SW 1271 (cell line): ENCODE measurements around the gene PRPS1L1.
A peak's percentile ranks its signal among the peaks of the same experiment; 100 is the strongest.

ENCODE experiments used
- DNase-seq, 2 experiments: peaks; one replicate each; lab custom pipeline; 2025; lab: John Stamatoyannopoulos, UW

The PRPS1L1 gene

GRCh38 chr7:18027628-18028027, at the start of gene PRPS1L1:
Gene PRPS1L1, minus strand, starts transcription at chr7:18027846.
- DNase-seq, result no peak

GRCh38 chr7:18076461-18076860, 48.8 kb upstream of the PRPS1L1 start:
- DNase-seq, result no peak

- no peak for DNase-seq
Observed at GRCh38 chr7:18068745-18069144, 41.1 kb upstream of the PRPS1L1 start.

- no peak for DNase-seq
Observed at GRCh38 chr7:18064242-18064838, 36.7 kb upstream of the PRPS1L1 start.

GRCh38 chr7:18063149-18063901, 35.7 kb upstream of the PRPS1L1 start:
- DNase-seq, result no peak

GRCh38 chr7:18059171-18059570, 31.5 kb upstream of the PRPS1L1 start:
- no peak for DNase-seq

- DNase-seq, result no peak
Observed at GRCh38 chr7:18053941-18054340, 26.3 kb upstream of the PRPS1L1 start.

- DNase-seq, result no peak
Observed at GRCh38 chr7:18053177-18053928, 25.7 kb upstream of the PRPS1L1 start.

- no peak for DNase-seq
Observed at GRCh38 chr7:18049262-18049661, 21.6 kb upstream of the PRPS1L1 start.

- no peak for DNase-seq
Observed at GRCh38 chr7:18046601-18047000, 19.0 kb upstream of the PRPS1L1 start.

- DNase-seq, result no peak
Observed at GRCh38 chr7:18045171-18045570, 17.5 kb upstream of the PRPS1L1 start.

GRCh38 chr7:18041191-18041590, 13.5 kb upstream of the PRPS1L1 start:
- no peak for DNase-seq

- DNase-seq, result no peak
Observed at GRCh38 chr7:18040196-18040595, 12.6 kb upstream of the PRPS1L1 start.

- DNase-seq, result no peak
Observed at GRCh38 chr7:18038382-18038781, 10.7 kb upstream of the PRPS1L1 start.

- no peak for DNase-seq
Observed at GRCh38 chr7:18037609-18038008, 10.0 kb upstream of the PRPS1L1 start.

- DNase-seq, result no peak
Observed at GRCh38 chr7:18036783-18037182, 9.1 kb upstream of the PRPS1L1 start.

- no peak for DNase-seq
Observed at GRCh38 chr7:18030758-18031157, 3.1 kb upstream of the PRPS1L1 start.

GRCh38 chr7:18020138-18020715, 7.4 kb downstream of the PRPS1L1 start:
- peak in 1 of 2 experiments; percentile 38 for DNase-seq

GRCh38 chr7:18019555-18019954, 8.1 kb downstream of the PRPS1L1 start:
- DNase-seq, result peak; percentile 12 to 78

GRCh38 chr7:18018296-18019215, 9.1 kb downstream of the PRPS1L1 start:
- DNase-seq, result no peak
